Fibroblast of villous mesenchyme (primary cell): ENCODE results near the gene NHSL2. TPM values are rescaled to one million over a fixed set of nuclear protein-coding genes. Genes with fewer than 3 reads are reported as not detected.

Experiments
- DNase-seq: peaks from one replicate; pipeline ENCODE4 v3.0.0-alpha.2; 2010; ENCODE audit warnings: low read depth
- H3K4me3 ChIP-seq: 2 replicates; pipeline ENCODE4 v1.5.1; 2011; ENCODE audit warnings: low read depth, mild to moderate bottlenecking, low read length
- total RNA-seq: library from RNA; depleted of rRNA; stranded (reverse); fragments of >200 nt; gene quantifications from 2 replicates; pipeline ENCODE4 v1.2.3, GENCODE V29; 2012
- TF ChIP-seq, protein P1 (sequence below): IDR thresholded peaks from 2 replicates; pipeline ENCODE4 v1.5.1; 2012; ENCODE audit warnings: low read depth, mild to moderate bottlenecking, low read length; ENCODE audit not compliant: insufficient read depth

Gene NHSL2
- total RNA-seq, 1 donor: 9.9 TPM

DNA sequence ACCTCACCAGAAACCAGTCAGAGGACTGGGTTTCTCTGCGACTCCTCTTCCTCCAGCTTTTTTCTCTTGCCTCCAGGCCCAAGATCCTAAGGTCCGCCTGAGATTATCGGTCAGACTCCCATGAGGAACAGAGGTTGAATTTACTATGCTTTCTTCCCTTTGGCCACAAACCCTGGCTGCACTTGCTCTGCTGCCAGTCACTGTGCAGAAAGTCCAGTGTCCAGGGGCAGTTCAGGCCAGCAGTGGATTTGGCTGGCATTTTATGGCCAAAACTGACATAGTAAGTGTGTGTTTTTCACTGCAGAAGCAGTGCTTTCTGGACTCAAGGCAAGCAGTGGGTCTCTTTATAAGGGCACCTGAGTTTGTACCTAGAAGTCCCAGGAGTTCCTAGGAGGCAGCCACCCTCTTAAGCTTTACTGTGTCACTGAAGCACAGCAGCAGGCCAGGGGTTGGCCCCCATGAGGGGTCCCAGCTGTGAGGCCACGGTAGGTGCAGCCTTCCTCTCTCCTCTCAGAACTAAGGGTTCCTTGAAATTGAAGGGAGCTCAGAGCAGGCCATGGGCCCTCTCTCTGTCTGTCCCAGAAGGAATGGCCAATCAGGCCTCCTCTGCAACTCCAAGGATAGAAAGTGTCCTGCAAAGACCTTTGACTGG is 217.7 kb downstream of the NHSL2 start:
- H3K4me3 ChIP-seq: no peak overlapping the region
- TF ChIP-seq, protein P1, sequence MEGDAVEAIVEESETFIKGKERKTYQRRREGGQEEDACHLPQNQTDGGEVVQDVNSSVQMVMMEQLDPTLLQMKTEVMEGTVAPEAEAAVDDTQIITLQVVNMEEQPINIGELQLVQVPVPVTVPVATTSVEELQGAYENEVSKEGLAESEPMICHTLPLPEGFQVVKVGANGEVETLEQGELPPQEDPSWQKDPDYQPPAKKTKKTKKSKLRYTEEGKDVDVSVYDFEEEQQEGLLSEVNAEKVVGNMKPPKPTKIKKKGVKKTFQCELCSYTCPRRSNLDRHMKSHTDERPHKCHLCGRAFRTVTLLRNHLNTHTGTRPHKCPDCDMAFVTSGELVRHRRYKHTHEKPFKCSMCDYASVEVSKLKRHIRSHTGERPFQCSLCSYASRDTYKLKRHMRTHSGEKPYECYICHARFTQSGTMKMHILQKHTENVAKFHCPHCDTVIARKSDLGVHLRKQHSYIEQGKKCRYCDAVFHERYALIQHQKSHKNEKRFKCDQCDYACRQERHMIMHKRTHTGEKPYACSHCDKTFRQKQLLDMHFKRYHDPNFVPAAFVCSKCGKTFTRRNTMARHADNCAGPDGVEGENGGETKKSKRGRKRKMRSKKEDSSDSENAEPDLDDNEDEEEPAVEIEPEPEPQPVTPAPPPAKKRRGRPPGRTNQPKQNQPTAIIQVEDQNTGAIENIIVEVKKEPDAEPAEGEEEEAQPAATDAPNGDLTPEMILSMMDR: no peak
- no peak for DNase-seq

DNA sequence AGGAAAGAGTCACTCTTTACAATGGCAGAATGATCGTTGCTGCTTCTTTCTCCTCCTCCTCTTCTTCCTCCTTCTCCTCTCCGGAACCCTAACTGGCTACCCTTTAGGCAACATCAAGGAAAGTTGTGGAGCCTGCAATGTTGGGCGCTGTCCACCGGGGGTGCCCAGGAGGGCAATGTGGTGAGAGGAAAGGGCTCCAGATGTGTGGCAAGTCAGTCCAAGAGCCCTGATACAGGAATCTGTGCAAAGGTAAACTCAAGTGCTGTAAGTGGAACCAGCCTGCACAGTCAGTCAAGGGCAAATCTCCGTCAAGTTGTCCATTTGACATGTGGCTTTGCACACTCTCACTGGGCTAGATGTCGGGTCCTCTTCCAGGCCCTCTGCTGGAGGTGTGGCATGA is 218.2 kb downstream of the NHSL2 start:
- no peak overlapping the region for H3K4me3 ChIP-seq
- TF ChIP-seq, protein P1: peak; percentile 56
- no peak for DNase-seq

DNA sequence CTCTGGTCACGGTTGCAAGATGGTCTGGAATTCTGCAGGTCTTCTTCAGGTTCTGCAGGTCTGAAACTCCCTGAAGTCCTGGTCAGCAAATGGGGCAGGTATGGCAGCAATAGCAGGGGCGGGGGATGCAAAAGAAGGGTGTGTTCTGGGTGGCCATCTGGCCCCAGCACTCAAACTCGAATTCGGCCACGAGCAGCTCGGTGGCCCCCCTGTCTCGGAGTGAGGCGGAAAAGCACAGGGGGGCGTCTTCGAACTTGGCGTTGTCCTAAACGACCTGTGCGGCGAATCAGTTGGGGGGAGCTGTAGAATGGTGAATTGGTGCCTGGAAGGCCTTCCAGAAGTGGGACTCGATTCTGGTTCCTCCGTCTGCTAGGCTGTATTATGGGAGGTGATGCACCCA is 219.0 kb downstream of the NHSL2 start:
- TF ChIP-seq, protein P1: no peak
- no peak for DNase-seq

DNA sequence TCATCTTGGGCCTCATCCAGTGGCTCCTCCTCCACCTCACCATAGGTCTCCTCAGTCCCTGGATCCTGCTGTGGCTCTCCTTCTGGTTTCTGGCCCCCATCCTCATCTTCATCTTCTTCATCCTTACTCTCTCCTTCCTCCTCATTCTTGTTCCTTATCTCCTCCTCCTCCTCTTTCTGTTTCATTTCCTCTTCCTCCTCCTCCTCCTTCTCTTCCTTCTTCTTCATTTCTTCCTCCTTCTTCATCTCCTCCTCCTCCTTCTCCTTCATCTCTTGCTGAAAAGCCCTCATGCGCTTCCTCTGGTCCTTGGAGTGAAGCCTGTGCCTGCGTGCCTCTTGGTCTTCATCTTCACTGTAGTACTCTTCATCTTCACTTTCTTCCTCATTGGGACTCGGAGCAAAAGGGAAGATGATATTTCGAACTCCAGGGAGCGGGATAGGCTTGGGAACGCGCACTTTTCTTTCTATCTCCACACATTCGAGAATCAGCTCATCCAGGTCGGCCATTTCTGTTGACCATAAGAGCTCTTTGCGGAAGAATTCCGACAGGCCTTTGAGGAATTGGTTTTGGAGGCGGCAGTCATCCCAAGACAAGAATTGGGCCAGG is 219.6 kb downstream of the NHSL2 start:
- TF ChIP-seq, protein P1: no peak
- no peak for DNase-seq
- no peak overlapping the region for H3K4me3 ChIP-seq

More for the DNA sequence above, 219.0 kb downstream of the NHSL2 start:
- no peak overlapping the region for H3K4me3 ChIP-seq

DNA sequence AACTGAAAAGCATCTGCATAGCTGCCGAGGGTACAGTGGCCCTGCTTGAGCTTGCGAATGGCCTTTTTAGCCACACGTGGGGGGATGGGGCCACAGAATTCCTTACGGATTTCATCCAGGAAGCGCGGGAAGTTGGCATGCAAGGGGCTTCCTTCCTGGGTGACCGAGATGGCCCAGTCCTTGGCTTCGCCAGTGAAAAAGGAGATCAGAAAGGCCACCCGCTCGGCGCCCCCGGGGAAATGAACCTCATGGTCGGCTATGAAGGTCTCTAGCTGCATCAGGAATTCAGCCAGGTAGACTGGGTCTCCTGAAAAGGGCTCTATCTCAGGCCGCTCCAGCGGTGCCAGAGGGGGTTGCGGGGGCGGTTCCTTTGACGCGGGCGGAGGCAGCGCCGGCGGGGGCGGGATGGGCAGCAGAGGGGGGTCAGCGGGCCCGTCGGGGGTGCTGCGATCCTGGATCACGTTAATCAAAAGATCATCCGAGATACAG is 220.2 kb downstream of the NHSL2 start:
- peak overlapping the region; percentile 56 for H3K4me3 ChIP-seq
- no peak for DNase-seq
- TF ChIP-seq, protein P1: no peak

DNA sequence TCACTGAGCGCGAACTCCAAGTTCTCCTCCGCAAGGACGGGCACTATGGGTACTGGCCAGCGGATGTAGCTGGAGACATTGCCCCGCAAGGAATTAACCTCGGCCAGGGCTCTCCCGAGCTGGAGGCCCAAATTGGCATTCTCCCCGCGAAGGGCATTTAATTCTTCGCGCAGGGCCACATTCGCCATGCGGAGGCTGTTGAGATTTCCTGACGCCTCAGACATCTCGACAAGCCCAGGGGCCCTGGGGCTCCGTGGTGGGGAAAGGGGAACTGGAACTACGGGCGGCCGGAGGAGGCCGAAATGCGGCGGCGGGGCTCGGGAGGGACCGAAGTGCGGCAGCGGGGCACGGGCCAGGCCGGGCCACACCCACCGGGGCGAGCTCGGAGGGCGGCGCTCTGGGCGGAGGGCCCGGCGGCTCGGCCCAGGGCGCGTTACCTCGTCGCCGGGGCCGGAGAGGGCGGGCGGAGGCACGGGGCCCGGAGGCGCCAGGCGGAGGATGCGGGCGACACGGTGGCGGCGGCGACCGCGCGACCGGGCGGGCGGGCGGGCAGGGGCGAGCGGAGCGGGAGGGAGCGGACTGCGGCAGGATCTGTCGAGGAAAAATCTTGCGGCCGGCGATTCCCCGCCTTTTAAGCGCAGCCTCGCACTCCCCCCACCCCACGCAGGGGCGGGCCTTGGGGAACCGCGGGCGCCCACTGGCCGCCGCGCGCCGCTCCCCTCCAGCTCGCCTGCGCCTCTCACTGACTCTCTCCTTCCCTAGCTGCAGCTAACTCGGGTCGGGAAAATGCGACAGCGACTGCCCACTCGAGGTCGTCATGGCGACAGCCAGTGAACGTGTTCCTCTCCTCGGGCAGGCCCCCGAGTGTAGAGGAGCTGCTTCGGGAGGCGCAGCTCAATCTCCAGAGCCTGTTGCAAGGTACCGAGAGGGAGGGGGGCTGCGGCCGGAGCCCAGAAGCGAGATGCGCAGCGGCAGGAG is 221.0 kb downstream of the NHSL2 start, which contains the start of gene RTL5:
Gene RTL5, minus strand, starts transcription at position 599 of the 978 bp plus-strand sequence.
- H3K4me3 ChIP-seq: peak within 1 kb of the TSS; percentile 56
- DNase-seq: peak; percentile 88
- TF ChIP-seq, protein P1: no peak
